Endothelial cell of umbilical vein (primary cell): ENCODE data around the gene SMAD6. TPM values are rescaled to one million over a fixed set of nuclear protein-coding genes. Genes with fewer than 3 reads are reported as not detected.

Source experiments
- BruUV-seq: library from RNA; stranded (reverse); fragments of 400-500 nt; replicated peaks from 2 replicates; lab custom pipeline; 2021; lab: Mats Ljungman, UMichigan
- CTCF ChIA-PET: fragments of 300-600, 350-600 bp; sonication (Branson Sonifier 250); formaldehyde crosslinking; loops from one replicate; lab custom pipeline; 2021; ENCODE audit warnings: antibody characterized with exemption, inconsistent platforms; lab: Charles Lee
- POLR2A ChIA-PET: fragments of 300-600, 350-600 bp; sonication (Branson Sonifier 250); formaldehyde crosslinking; loops from one replicate; lab custom pipeline; 2021; ENCODE audit warnings: antibody characterized with exemption, inconsistent platforms; lab: Charles Lee
- DNase-seq: peaks from one replicate; pipeline ENCODE4 v3.0.0-alpha.2; 2011; ENCODE audit warnings: low read depth, low spot score
- FAIRE-seq: peaks from 2 replicates; lab custom pipeline; 2011; peaks lifted over from hg19 to GRCh38; lab: Jason Lieb, UNC
- H2AFZ ChIP-seq: 2 replicates; pipeline ENCODE4 v1.6.0; 2012; ENCODE audit warnings: low read depth, low read length, control low read depth, inconsistent platforms
- H3K27ac ChIP-seq: 2 replicates; pipeline ENCODE4 v1.5.1; 2011; ENCODE audit warnings: low read depth, mild to moderate bottlenecking, control low read depth, low read length, moderate library complexity; ENCODE audit not compliant: insufficient read depth
- H3K27me3 ChIP-seq, 2 experiments: 2 replicates each; pipeline versions ENCODE4 v1.6.0 to v1.6.1; 2011; ENCODE audit warnings: low read length in 2 of 2, mixed read lengths in 1 of 2; ENCODE audit not compliant: control insufficient read depth in 2 of 2, insufficient read depth in 2 of 2
- H3K36me3 ChIP-seq, 2 experiments: 2 replicates in 1 of 2; 3 replicates in 1 of 2; pipeline ENCODE4 v1.5.1; 2011; ENCODE audit warnings: low read length in 2 of 2, mild to moderate bottlenecking in 1 of 2, moderate library complexity in 1 of 2; ENCODE audit not compliant: control insufficient read depth in 2 of 2, insufficient read depth in 2 of 2; ENCODE audit errors: extremely low read depth in 1 of 2
- H3K4me1 ChIP-seq: 3 replicates; pipeline ENCODE4 v1.5.1; 2011; ENCODE audit warnings: mild to moderate bottlenecking, low read length; ENCODE audit not compliant: control insufficient read depth, insufficient read depth; ENCODE audit errors: extremely low read depth
- H3K4me2 ChIP-seq: 2 replicates; pipeline ENCODE4 v1.6.1; 2011; ENCODE audit warnings: low read length, control low read depth, mixed read lengths; ENCODE audit not compliant: insufficient read depth
- H3K4me3 ChIP-seq, 3 experiments: fragments of 200-600 bp in 1 of 3; sonication (generic), shearing (Covaris generic) in 1 of 3; replicated peaks in 1 of 3; 2 replicates each; pipeline ENCODE4 v1.5.1; 2011 to 2016; ENCODE audit warnings: control low read depth in 3 of 3, low read length in 3 of 3, mild to moderate bottlenecking in 2 of 3, inconsistent platforms in 1 of 3, low read depth in 1 of 3, moderate library complexity in 1 of 3; ENCODE audit not compliant: insufficient read depth in 1 of 3
- H3K79me2 ChIP-seq: 2 replicates; pipeline ENCODE4 v1.6.0; 2012; ENCODE audit warnings: low read length, inconsistent platforms; ENCODE audit not compliant: control insufficient read depth, insufficient read depth
- H3K9ac ChIP-seq: replicated peaks from 2 replicates; pipeline ENCODE3; 2011; ENCODE audit warnings: low read length, control low read depth; ENCODE audit not compliant: insufficient read depth; ENCODE audit errors: extremely low read depth
- H3K9me1 ChIP-seq: replicated peaks from 3 replicates; pipeline ENCODE4 v1.6.0; 2011; ENCODE audit warnings: mild to moderate bottlenecking, low read length; ENCODE audit not compliant: control insufficient read depth, insufficient read depth; ENCODE audit errors: extremely low read depth
- H3K9me3 ChIP-seq: replicated peaks from 2 replicates; pipeline ENCODE4 v1.5.1; 2012; ENCODE audit warnings: low read length, inconsistent platforms; ENCODE audit not compliant: control insufficient read depth, insufficient read depth
- H4K20me1 ChIP-seq: replicated peaks from 2 replicates; pipeline ENCODE3; 2011; ENCODE audit warnings: mild to moderate bottlenecking, low read length; ENCODE audit not compliant: control insufficient read depth, insufficient read depth; ENCODE audit errors: extremely low read depth
- EZH2 ChIP-seq: IDR thresholded peaks from 2 replicates; pipeline ENCODE4 v1.6.1; 2012; ENCODE audit warnings: borderline replicate concordance, low read depth, mild to moderate bottlenecking, moderate library complexity, low read length, inconsistent platforms; ENCODE audit not compliant: severe bottlenecking
- FOS ChIP-seq: IDR thresholded peaks from 2 replicates; pipeline ENCODE4 v1.6.1; 2011; ENCODE audit warnings: mild to moderate bottlenecking, low read length, moderate library complexity, borderline replicate concordance; ENCODE audit not compliant: insufficient read depth
- GATA2 ChIP-seq: IDR thresholded peaks from 2 replicates; pipeline ENCODE4 v1.7.0; 2011; ENCODE audit warnings: low read depth, mild to moderate bottlenecking, moderate library complexity, mixed read lengths, low read length; ENCODE audit not compliant: insufficient read length, insufficient read depth
- JUN ChIP-seq: IDR thresholded peaks from 2 replicates; pipeline ENCODE4 v1.6.1; 2011; ENCODE audit warnings: borderline replicate concordance, low read depth; ENCODE audit not compliant: insufficient read length, insufficient read depth
- MYC ChIP-seq: IDR thresholded peaks from one replicate; pipeline ENCODE4 v1.6.1; 2011; ENCODE audit warnings: mild to moderate bottlenecking, low read depth, low read length
- POLR2A ChIP-seq: IDR thresholded peaks from 2 replicates; pipeline ENCODE4 v1.6.1; 2012; ENCODE audit warnings: low read depth, mild to moderate bottlenecking, control low read depth, low read length
- POLR2AphosphoS5 ChIP-seq: IDR thresholded peaks from 2 replicates; pipeline ENCODE4 v1.6.1; 2012; ENCODE audit warnings: low read depth, mild to moderate bottlenecking, control low read depth, low read length, moderate library complexity; ENCODE audit not compliant: insufficient read depth
- dilution Hi-C: fragments of 300-500 bp; cut with MboI; formaldehyde crosslinking; loops from one replicate; pipeline ENCODE4 v1.15.0; 2019; ENCODE audit warnings: low sequenced_read_pairs; ENCODE audit not compliant: extremely low pct_ligation_motif_present
- intact Hi-C: fragments of 100-400 bp; cut with micrococcal nuclease; formaldehyde crosslinking; loops from one replicate; pipeline ENCODE4 v1.10.0; 2022
- polyA plus RNA-seq, 4 experiments: library from polyadenylated mRNA; depleted of rRNA in 3 of 4; stranded (reverse) in 3 of 4; unstranded in 1 of 4; fragments of >200 nt; gene quantifications; 2 replicates each; pipeline versions ENCODE4 v1.2.1 to v1.2.3, GENCODE V29; 2011 to 2012; ENCODE audit warnings: missing spikeins in 1 of 4
- total RNA-seq: library from RNA; stranded (reverse); gene quantifications from 2 replicates; pipeline ENCODE4 v1.2.3, GENCODE V29; 2021
- TF ChIP-seq, protein P1 (sequence below), 2 donors: IDR thresholded peaks; 1 replicate in 1 of 2; 2 replicates in 1 of 2; pipeline ENCODE4 v1.5.1; 2011; ENCODE audit warnings: low read length in 2 of 2, mild to moderate bottlenecking in 2 of 2, moderate library complexity in 2 of 2, control low read depth in 1 of 2, inconsistent platforms in 1 of 2, low read depth in 1 of 2; ENCODE audit not compliant: insufficient read depth in 1 of 2; ENCODE audit errors: extremely low read depth in 1 of 2
- TF ChIP-seq, protein P2 (sequence below): IDR thresholded peaks from 2 replicates; pipeline ENCODE4 v1.6.1; 2011; ENCODE audit not compliant: insufficient read depth, insufficient read length

SMAD6 gene
- total and polyA plus RNA-seq, 2 donors (not counting 3 experiments of a cell fraction or from before 2014, with no cell fraction given) = 7.3 to 12.5 TPM

DNA sequence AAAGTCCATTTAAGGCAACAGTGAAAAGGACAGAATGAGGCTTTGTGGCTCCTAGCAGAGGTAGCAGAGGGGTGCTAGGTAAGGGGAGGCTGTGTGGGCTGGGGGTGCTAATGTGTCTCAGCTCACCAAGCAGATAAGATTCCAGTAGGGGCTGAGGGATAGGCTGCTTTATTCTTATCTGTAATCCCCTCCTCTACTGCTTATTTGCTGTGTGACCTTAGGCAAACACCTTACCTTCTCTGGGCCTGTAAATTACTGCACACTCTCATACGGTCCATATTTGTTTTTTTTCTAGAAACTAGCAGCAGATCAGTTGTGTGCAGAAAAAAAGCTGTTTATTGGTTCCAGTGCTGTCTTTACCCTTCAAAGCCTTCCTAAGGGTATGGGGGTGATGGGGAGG lies 52.8 kb downstream of the SMAD6 start:
- Histone ChIP-seq H2AFZ (no peak overlapping the region), H3K4me1 (peaks cover 40% of the 10 kb centered on the region), H4K20me1 (no peaks in the 10 kb centered on the region), H3K27ac (no peak overlapping the region), H3K4me3 (no peak overlapping the region), H3K36me3 (peaks cover 0 to 4% of the 10 kb centered on the region in 2 experiments), H3K9me3 (no peaks in the 10 kb centered on the region), H3K9me1 (no peaks in the 10 kb centered on the region), H3K9ac (no peak overlapping the region), H3K27me3 (no peaks in the 10 kb centered on the region), H3K4me2 (no peak overlapping the region), H3K79me2 (peaks cover 18% of the 10 kb centered on the region)
- ChIA-PET POLR2A (no interaction called here), CTCF (interaction anchor here (1.2 kb wide), 1 partner anchor 11 kb away, joined by 4 read pairs; no protein-coding TSS in a partner anchor)
- BruUV-seq = no TSS peak
- FAIRE-seq = no peak
- dilution Hi-C loops (no loop called here), intact Hi-C loops (no loop called here)
- no peak for DNase-seq
- no peak for TF ChIP-seq JUN
- TF ChIP-seq, protein P1, sequence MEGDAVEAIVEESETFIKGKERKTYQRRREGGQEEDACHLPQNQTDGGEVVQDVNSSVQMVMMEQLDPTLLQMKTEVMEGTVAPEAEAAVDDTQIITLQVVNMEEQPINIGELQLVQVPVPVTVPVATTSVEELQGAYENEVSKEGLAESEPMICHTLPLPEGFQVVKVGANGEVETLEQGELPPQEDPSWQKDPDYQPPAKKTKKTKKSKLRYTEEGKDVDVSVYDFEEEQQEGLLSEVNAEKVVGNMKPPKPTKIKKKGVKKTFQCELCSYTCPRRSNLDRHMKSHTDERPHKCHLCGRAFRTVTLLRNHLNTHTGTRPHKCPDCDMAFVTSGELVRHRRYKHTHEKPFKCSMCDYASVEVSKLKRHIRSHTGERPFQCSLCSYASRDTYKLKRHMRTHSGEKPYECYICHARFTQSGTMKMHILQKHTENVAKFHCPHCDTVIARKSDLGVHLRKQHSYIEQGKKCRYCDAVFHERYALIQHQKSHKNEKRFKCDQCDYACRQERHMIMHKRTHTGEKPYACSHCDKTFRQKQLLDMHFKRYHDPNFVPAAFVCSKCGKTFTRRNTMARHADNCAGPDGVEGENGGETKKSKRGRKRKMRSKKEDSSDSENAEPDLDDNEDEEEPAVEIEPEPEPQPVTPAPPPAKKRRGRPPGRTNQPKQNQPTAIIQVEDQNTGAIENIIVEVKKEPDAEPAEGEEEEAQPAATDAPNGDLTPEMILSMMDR (IDR thresholded peaks at IDR 0.05; ENCODE audit: extremely low read depth in 1 of 2, insufficient read depth in 1 of 2, low read depth in 1 of 2, low read length in 2 of 2) = no peak
- TF ChIP-seq FOS = no peak
- no peak for TF ChIP-seq POLR2AphosphoS5
- no peak for TF ChIP-seq GATA2
- no peak for TF ChIP-seq MYC
- TF ChIP-seq EZH2 = no peak
- no peak for TF ChIP-seq POLR2A
- TF ChIP-seq, protein P2, sequence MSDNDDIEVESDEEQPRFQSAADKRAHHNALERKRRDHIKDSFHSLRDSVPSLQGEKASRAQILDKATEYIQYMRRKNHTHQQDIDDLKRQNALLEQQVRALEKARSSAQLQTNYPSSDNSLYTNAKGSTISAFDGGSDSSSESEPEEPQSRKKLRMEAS = no peak
